ENCODE measurements around the gene OSCP1. TPM values are rescaled to one million over a fixed set of nuclear protein-coding genes. Genes with fewer than 3 reads are reported as not detected.

Gene OSCP1
- total and polyA plus RNA-seq, 2 experiments from 2014 or later, result 2.2 to 2.6 TPM

- H3F3A ChIP-seq (replicated peaks; ENCODE audit: low read depth), result no peaks in the 10 kb centered on the region
- ATAC-seq (no peak), DNase-seq (ENCODE audit: low spot score) (no peak)
- TF ChIP-seq NANOG (IDR thresholded peaks at IDR 0.05; ENCODE audit: borderline replicate concordance) (no peak), STAT1 (IDR thresholded peaks at IDR 0.05; ENCODE audit: unreplicated experiment) (no peak), EZH2phosphoT487 (IDR thresholded peaks at IDR 0.05; ENCODE audit: unreplicated experiment) (no peak), POLR2AphosphoS5 (IDR thresholded peaks at IDR 0.05; ENCODE audit: low read depth) (no peak), ZNF114 (CRISPR knock-in tag; IDR thresholded peaks at IDR 0.05) (no peak), ZNF462 (CRISPR knock-in tag; IDR thresholded peaks at IDR 0.05) (no peak), ZNF331 (CRISPR knock-in tag; IDR thresholded peaks at IDR 0.05; ENCODE audit: low read depth) (no peak), JUNB (IDR thresholded peaks at IDR 0.05; ENCODE audit: unreplicated experiment) (no peak), REST (IDR thresholded peaks at IDR 0.05; ENCODE audit: unreplicated experiment) (no peak), EZH2 (IDR thresholded peaks at IDR 0.05; ENCODE audit: low read depth, unreplicated experiment) (no peak), CREB1 (CRISPR knock-in tag; IDR thresholded peaks at IDR 0.05; ENCODE audit: low read depth) (no peak)
- TF ChIP-seq, protein P1, sequence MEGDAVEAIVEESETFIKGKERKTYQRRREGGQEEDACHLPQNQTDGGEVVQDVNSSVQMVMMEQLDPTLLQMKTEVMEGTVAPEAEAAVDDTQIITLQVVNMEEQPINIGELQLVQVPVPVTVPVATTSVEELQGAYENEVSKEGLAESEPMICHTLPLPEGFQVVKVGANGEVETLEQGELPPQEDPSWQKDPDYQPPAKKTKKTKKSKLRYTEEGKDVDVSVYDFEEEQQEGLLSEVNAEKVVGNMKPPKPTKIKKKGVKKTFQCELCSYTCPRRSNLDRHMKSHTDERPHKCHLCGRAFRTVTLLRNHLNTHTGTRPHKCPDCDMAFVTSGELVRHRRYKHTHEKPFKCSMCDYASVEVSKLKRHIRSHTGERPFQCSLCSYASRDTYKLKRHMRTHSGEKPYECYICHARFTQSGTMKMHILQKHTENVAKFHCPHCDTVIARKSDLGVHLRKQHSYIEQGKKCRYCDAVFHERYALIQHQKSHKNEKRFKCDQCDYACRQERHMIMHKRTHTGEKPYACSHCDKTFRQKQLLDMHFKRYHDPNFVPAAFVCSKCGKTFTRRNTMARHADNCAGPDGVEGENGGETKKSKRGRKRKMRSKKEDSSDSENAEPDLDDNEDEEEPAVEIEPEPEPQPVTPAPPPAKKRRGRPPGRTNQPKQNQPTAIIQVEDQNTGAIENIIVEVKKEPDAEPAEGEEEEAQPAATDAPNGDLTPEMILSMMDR (conservative IDR thresholded peaks at IDR 0.05; ENCODE audit: low read depth in 2 of 2), result no peak
- TF ChIP-seq, protein P2, sequence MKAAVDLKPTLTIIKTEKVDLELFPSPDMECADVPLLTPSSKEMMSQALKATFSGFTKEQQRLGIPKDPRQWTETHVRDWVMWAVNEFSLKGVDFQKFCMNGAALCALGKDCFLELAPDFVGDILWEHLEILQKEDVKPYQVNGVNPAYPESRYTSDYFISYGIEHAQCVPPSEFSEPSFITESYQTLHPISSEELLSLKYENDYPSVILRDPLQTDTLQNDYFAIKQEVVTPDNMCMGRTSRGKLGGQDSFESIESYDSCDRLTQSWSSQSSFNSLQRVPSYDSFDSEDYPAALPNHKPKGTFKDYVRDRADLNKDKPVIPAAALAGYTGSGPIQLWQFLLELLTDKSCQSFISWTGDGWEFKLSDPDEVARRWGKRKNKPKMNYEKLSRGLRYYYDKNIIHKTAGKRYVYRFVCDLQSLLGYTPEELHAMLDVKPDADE (IDR thresholded peaks at IDR 0.05), result no peak
- no peak overlapping the region for H3K27ac ChIP-seq (ENCODE audit: low read depth)
- no peaks in the 10 kb centered on the region for H3K9me3 Mint-ChIP-seq
- H3K9me2 ChIP-seq (ENCODE audit: insufficient read depth), result no peaks in the 10 kb centered on the region
- no peak overlapping the region for H3K4me2 ChIP-seq
- H3K4me3 ChIP-seq, result no peak overlapping the region
- H3K27me3 Mint-ChIP-seq (ENCODE audit: insufficient read depth, low read depth, poor library complexity), result peaks cover 11% of the 10 kb centered on the region
- no peak overlapping the region for H3K27ac Mint-ChIP-seq
- no peaks in the 10 kb centered on the region for H4K20me1 ChIP-seq (replicated peaks; ENCODE audit: insufficient read depth)
- H3K4me1 ChIP-seq (ENCODE audit: insufficient read depth), result no peaks in the 10 kb centered on the region; the same call in 1 of the 2 replicates
- peaks cover 17% of the 10 kb centered on the region for H3K4me1 Mint-ChIP-seq
- no peak overlapping the region; the same call in 1 of the 2 replicates for H2AFZ ChIP-seq
- H3K79me2 ChIP-seq (replicated peaks; ENCODE audit: insufficient read depth), result no peaks in the 10 kb centered on the region
- no peak overlapping the region for H3K4me3 Mint-ChIP-seq
- no peaks in the 10 kb centered on the region for H3K36me3 ChIP-seq (ENCODE audit: insufficient read depth)
- no peaks in the 10 kb centered on the region; the same call in 2 of the 3 replicates for H3K36me3 Mint-ChIP-seq (ENCODE audit: low read depth)
- no peaks in the 10 kb centered on the region for H3K27me3 ChIP-seq (ENCODE audit: insufficient read depth)
These were observed 3.5 kb downstream of the OSCP1 start for GRCh38 chr1:36446746-36447145.
